ENCODE data around the gene ZNFX1. TPM values are rescaled to one million over a fixed set of nuclear protein-coding genes. Genes with fewer than 3 reads are reported as not detected.

ZNFX1 gene
- total RNA-seq, result 10.0 and 10.4 TPM in 2 replicates
- long read RNA-seq, partial matches to known transcripts, result 0 of 4 reads
- long read RNA-seq, other reads (novel, unspliced or antisense), result 4 of 4 reads

DNA sequence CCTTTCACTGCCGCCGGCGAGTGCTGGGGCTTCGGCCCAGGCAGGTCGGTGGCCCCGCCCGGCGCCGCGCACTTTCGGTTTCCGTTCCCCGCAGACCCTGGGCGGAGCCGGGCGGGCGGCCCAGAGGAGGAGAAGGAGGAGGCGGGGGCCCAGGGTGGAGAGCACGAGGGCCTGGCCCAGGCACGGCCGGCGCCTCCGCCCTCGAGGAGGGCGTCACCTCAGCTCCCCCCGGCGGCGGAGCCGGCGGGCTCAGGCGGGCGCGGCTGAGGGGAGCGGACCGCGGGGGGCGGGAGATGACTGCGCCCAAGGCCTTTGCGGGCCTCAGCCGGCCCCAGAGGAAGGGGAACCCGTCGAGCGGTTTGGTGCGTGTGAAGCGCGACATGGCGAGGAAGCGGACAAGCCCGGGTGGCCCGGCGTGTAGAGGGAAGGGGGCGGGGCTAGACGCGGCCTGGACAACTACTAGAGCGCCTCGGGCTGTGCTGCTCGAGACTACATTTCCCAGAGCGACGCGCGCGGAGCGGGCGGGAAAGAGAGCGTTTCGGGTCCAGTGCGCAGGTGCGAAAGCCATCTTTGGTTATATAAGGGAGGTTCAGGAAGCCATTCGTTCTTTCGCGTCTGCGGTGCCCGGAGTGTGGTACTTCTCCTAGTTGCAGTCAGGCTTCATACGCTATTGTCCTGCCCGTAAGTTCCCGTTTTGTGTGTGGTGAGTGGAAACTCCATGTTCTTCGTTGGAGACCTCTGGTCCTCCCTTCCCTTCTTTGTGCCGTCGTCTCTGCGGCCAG lies at the start of gene ZNFX1:
ZNFX1 (minus strand) TSS at position 22 of the 782 bp plus-strand sequence. CDS start 2,218 bp downstream, outside the sequence.
- H3K4me1 Mint-ChIP-seq, result peaks cover 64% of the 10 kb centered on the region
- peaks cover 28% of the 10 kb centered on the region for H3K27me3 Mint-ChIP-seq (ENCODE audit: low read depth)
- H3K9me3 Mint-ChIP-seq, result peaks cover 2% of the 10 kb centered on the region
- peaks cover 58% of the 10 kb centered on the region for H3K36me3 Mint-ChIP-seq (ENCODE audit: low read depth)
- TF ChIP-seq, protein P1, sequence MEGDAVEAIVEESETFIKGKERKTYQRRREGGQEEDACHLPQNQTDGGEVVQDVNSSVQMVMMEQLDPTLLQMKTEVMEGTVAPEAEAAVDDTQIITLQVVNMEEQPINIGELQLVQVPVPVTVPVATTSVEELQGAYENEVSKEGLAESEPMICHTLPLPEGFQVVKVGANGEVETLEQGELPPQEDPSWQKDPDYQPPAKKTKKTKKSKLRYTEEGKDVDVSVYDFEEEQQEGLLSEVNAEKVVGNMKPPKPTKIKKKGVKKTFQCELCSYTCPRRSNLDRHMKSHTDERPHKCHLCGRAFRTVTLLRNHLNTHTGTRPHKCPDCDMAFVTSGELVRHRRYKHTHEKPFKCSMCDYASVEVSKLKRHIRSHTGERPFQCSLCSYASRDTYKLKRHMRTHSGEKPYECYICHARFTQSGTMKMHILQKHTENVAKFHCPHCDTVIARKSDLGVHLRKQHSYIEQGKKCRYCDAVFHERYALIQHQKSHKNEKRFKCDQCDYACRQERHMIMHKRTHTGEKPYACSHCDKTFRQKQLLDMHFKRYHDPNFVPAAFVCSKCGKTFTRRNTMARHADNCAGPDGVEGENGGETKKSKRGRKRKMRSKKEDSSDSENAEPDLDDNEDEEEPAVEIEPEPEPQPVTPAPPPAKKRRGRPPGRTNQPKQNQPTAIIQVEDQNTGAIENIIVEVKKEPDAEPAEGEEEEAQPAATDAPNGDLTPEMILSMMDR (conservative IDR thresholded peaks at IDR 0.05), result no peak
- DNase-seq (ENCODE audit: low read depth, low spot score), result peak; percentile 98
- peak within 1 kb of the TSS; percentile 97 for H3K27ac Mint-ChIP-seq (ENCODE audit: unreplicated experiment)
- peak within 1 kb of the TSS; percentile 97 for H3K4me3 Mint-ChIP-seq

DNA sequence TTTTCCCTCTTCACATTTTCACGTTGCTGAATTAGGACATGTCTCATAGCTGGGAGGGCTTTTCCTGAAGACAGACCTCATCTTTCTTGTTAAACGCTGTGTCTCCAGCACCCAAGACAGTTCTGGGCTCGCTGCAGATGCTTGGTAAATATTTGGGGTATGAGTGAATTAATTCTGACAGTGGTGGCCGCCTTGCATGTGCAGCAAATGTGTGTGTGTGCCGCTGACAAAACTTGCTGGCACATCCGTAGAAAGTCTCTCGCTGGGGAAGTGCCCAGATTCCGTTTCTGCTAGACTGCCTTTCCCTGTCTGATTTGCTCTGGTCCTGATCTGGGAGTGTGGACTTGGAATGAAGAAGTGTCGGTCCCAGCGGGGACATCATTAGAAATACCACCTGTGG lies 48.2 kb upstream of the ZNFX1 start:
- Mint-ChIP-seq H3K36me3 (ENCODE audit: low read depth) (no peaks in the 10 kb centered on the region), H3K27me3 (ENCODE audit: low read depth) (peaks cover 88% of the 10 kb centered on the region), H3K27ac (ENCODE audit: unreplicated experiment) (no peak overlapping the region), H3K4me1 (peaks cover 7% of the 10 kb centered on the region), H3K4me3 (no peak overlapping the region), H3K9me3 (no peaks in the 10 kb centered on the region)
- DNase-seq (ENCODE audit: low read depth, low spot score), result no peak
- TF ChIP-seq, protein P1 (conservative IDR thresholded peaks at IDR 0.05), result no peak

GRCh38 chr20:49324306-49324705 lies 46.4 kb upstream of the ZNFX1 start:
- Mint-ChIP-seq H3K27ac (ENCODE audit: unreplicated experiment) (no peak overlapping the region), H3K27me3 (ENCODE audit: low read depth) (peaks cover 89% of the 10 kb centered on the region)
- no peak for DNase-seq (ENCODE audit: low read depth, low spot score)

DNA sequence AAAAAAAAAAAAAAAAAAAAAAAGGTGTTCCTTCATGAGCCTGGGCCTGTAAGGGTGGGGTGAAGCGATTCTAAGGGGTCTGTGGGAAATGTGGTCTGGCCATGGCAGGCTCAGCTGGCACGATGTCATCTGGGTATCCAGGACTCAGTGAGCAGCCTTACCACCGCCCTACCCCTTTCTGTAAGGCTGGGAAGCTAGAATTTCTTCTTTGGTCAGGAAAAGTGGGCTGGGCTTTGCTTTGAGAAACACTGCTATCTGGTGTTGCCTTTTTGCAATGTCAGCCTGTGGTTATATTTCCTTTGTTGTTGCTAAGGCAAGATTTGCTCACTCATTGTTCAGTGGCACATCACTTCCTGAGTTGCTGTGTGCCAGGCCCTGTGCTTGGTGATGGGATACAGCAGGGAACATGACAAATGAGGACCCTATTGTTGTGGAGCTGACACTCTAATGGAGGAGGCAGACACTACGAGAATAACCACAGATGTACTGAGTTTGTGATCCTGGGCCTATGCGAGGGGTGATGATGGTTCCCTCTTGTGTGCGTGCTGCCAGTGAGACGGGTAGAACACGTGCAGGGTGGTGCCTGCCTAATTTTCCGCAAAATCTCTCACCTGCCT lies 45.9 kb upstream of the ZNFX1 start:
- TF ChIP-seq, protein P1 (conservative IDR thresholded peaks at IDR 0.05), result no peak
- H3K36me3 Mint-ChIP-seq (ENCODE audit: low read depth), result no peaks in the 10 kb centered on the region
- H3K4me1 Mint-ChIP-seq, result peaks cover 10% of the 10 kb centered on the region
- no peak overlapping the region for H3K27ac Mint-ChIP-seq (ENCODE audit: unreplicated experiment)
- no peaks in the 10 kb centered on the region for H3K9me3 Mint-ChIP-seq
- DNase-seq (ENCODE audit: low read depth, low spot score), result no peak
- peaks cover 89% of the 10 kb centered on the region for H3K27me3 Mint-ChIP-seq (ENCODE audit: low read depth)
- no peak overlapping the region for H3K4me3 Mint-ChIP-seq

More at GRCh38 chr20:49324306-49324705, 46.4 kb upstream of the ZNFX1 start:
- Mint-ChIP-seq H3K36me3 (ENCODE audit: low read depth) (no peaks in the 10 kb centered on the region), H3K9me3 (no peaks in the 10 kb centered on the region), H3K4me1 (peaks cover 7% of the 10 kb centered on the region), H3K4me3 (no peak overlapping the region)
- TF ChIP-seq, protein P1 (conservative IDR thresholded peaks at IDR 0.05), result no peak

DNA sequence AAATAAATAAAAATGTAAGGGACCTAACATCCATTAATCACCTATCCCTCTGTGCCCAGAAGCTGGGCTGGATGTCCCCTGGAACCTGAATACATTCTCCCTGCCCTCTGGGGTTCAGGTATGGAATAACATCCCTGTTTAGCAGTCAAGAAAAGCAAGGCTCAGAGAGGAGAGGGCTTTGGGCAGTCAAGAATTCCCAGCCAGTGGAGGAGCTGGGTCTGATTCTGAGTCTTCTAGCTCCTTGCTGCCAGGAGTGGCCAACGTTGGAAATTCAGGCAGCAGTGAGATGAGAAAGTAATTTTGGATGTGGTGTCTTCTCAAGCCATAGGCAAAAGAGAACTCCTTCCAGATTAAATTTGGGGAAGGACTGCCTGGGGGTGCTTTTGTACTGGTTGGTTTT lies 42.6 kb upstream of the ZNFX1 start:
- peaks cover 12% of the 10 kb centered on the region for H3K4me1 Mint-ChIP-seq

More for the DNA sequence above, 42.6 kb upstream of the ZNFX1 start:
- Mint-ChIP-seq H3K27ac (ENCODE audit: unreplicated experiment) (no peak overlapping the region), H3K9me3 (peaks cover 7% of the 10 kb centered on the region), H3K36me3 (ENCODE audit: low read depth) (peaks cover 2% of the 10 kb centered on the region), H3K27me3 (ENCODE audit: low read depth) (peaks cover 94% of the 10 kb centered on the region), H3K4me3 (no peak overlapping the region)
- no peak for DNase-seq (ENCODE audit: low read depth, low spot score)
- TF ChIP-seq, protein P1 (conservative IDR thresholded peaks at IDR 0.05), result peak; percentile 38
